ENCODE measurements around the gene CSF1.
"Not testable (repeated sequence)": the region's sequence is repeated elsewhere in the genome, so short reads cannot be mapped to it uniquely, and the experiment has no call there.

Gene CSF1

GRCh38 chr1:109903376-109903930, 7.2 kb upstream of the CSF1 start:
- DNase-seq = no peak

- DNase-seq = no peak
These were observed 6.4 kb upstream of the CSF1 start for GRCh38 chr1:109904105-109904817.

GRCh38 chr1:109905491-109905890, 5.2 kb upstream of the CSF1 start:
- no peak for DNase-seq

- peak in 3 of 5 donors; percentile 21 to 88 (median 30) for DNase-seq
These were observed 4.3 kb upstream of the CSF1 start for GRCh38 chr1:109906160-109906838.

- DNase-seq = no peak
These were observed 3.8 kb upstream of the CSF1 start for GRCh38 chr1:109906839-109907180.

GRCh38 chr1:109907190-109907774, 3.4 kb upstream of the CSF1 start:
- no peak for DNase-seq

- DNase-seq = no peak
These were observed 1.8 kb upstream of the CSF1 start for GRCh38 chr1:109908836-109909235.

- no peak for DNase-seq
These were observed 1.1 kb upstream of the CSF1 start for GRCh38 chr1:109909561-109909960.

- peak in 1 of 5 donors; percentile 21 for DNase-seq
These were observed 532 bp downstream of the CSF1 start for GRCh38 chr1:109910963-109911798.

GRCh38 chr1:109912214-109912861, 1.7 kb downstream of the CSF1 start:
- DNase-seq = no peak

- no peak for DNase-seq
These were observed 2.2 kb downstream of the CSF1 start for GRCh38 chr1:109912873-109913272.

GRCh38 chr1:109913360-109913879, 2.8 kb downstream of the CSF1 start:
- no peak for DNase-seq

GRCh38 chr1:109914587-109915240, 4.1 kb downstream of the CSF1 start:
- DNase-seq = no peak

GRCh38 chr1:109917051-109917767, 6.6 kb downstream of the CSF1 start:
- DNase-seq = no peak

- no peak for DNase-seq
These were observed 7.3 kb downstream of the CSF1 start for GRCh38 chr1:109917768-109918606.

- DNase-seq = no peak
These were observed 8.0 kb downstream of the CSF1 start for GRCh38 chr1:109918671-109919070.

GRCh38 chr1:109919303-109919702, 8.7 kb downstream of the CSF1 start:
- DNase-seq = no peak

GRCh38 chr1:109920391-109920790, 9.7 kb downstream of the CSF1 start:
- not testable (repeated sequence) for DNase-seq

- DNase-seq = no peak
These were observed 11.7 kb downstream of the CSF1 start for GRCh38 chr1:109922326-109922725.

Data from T-helper 1 cell (primary cell).